ENCODE measurements around the gene TARS2.

TARS2 gene

GRCh38 chr1:150543500-150544143 lies 56.4 kb downstream of the TARS2 start:
- DNase-seq, result no peak

- DNase-seq, result no peak
Measured at GRCh38 chr1:150544204-150544603, 57.0 kb downstream of the TARS2 start.

- no peak for DNase-seq
Measured at GRCh38 chr1:150545486-150546032, 58.3 kb downstream of the TARS2 start.

DNA sequence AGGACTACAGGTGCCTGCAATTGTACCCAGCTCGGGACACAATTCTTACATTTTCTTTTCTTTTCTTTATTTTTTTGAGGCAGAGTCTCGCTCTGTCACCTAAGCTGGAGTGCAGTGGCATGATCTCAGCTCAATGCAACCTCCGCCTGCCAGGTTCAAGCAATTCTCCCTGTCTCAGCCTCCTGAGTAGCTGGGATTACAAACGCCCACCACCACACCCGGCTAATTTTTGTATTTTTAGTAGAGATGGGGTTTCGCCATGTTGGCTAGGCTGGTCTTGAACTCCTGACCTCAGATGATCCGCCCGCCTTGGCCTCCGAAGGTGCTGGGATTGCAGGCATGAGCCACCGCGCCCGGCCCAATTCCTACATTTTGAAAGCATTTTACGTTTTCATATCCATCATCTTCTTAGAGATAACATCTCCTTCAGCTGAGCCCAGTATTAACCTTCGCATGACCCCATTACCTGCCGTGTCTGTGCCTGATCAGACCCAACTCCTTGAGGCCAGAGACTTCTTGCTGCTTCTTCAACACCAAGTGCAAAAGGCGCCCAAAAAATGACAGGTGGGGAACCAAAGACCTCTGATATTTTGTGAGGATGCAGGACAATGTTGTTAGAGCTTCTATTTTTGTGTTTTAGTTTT lies 59.2 kb downstream of the TARS2 start:
- no peak for DNase-seq

DNA sequence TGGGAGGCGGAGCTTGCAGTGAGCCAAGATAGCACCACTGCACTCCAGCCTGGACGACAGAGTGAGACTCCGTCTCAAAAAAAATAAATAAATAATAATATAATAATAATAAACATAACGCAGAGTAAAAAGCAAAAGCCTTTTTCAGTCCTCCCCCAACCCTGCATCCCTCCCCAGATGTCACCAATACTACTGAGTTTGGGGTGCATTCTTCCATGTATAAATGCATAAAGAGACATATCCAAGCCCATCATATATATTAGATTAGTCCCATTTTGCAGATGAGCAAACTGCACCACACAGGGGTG lies 61.1 kb downstream of the TARS2 start:
- no peak for DNase-seq

- no peak for DNase-seq
Measured at GRCh38 chr1:150548632-150549495, 61.6 kb downstream of the TARS2 start, which contains the start of gene ADAMTSL4. ADAMTSL4 (plus strand) TSS chr1:150549408; CDS start chr1:150552289, 2,881 bp downstream.

- no peak for DNase-seq
Measured at GRCh38 chr1:150549496-150550221, 62.4 kb downstream of the TARS2 start.

DNA sequence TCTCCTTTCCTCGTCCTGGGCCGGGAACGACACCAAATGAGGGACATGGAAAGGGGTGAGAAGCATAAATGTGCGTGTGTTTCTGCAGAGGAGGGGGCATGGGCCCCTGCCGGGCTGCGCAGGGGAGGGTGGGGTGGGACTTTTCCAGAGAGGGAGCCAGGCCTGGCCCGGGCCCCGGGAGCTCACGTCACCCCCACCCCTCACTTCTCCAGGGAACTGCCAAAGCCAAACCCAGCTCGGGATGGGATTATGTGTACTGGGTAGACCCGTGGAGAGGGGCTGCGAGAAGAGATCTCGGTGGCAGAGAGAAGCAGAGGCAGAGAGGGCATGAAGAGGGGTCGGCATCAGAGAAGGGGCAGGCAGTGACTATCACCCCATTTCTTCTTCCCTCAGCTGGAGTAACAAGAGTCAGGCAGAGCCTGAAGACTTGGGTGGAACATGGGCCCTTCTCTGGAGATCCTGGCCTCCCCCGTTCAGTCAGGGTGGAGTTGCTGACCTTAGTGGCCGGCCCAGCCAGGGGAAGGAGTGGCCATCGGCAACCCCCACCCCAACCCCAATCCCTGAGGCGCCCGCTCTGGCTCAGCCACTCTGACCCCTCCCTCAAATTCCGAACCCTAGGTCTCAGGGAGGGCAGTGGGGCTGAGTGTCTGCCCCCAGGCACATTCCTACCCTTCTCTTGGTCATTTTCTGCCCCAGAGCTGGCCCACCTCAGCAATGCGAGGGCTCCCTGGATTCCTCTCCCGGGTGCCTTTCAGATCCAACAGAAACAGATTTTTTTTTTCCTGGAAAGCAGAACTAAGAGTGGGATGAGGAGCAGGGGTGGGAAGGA lies 63.2 kb downstream of the TARS2 start:
- no peak for DNase-seq

DNA sequence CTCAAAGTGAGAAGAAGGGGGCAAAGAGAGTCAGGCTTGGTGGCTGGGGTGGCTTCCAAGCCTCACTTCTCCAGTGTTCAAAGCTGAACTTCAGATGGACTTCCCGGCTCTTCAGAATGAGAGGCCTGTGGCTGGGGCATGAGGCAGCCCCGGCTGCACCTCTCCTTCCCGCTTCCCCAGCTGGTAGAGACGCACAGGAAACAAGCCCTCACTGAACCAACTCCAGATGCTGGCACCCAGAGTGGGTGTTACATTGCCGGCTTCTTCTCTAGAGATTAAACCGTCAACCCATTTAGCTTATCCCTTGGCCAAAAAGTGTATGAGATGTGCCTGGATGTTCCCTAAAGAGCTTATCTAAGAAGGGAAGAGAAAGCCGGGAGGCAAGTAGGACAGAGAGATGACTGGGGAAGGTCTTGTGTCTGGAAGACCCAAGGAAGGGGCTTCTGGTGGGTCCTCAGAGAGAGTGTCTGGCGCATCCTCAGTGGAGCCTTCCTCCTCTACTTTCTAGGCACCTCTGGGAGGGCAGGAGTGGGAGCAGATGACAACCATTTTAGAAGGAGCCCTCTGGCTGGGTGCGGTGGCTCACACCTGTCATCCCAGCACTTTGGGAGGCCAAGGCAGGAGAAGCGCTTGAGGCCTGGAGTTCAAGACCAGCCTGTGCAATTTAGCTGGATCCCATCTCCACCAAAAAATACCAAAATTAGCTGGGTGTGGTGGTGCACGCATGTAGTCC lies 64.0 kb downstream of the TARS2 start:
- no peak for DNase-seq

- no peak for DNase-seq
Measured at GRCh38 chr1:150551784-150552127, 64.5 kb downstream of the TARS2 start.

DNA sequence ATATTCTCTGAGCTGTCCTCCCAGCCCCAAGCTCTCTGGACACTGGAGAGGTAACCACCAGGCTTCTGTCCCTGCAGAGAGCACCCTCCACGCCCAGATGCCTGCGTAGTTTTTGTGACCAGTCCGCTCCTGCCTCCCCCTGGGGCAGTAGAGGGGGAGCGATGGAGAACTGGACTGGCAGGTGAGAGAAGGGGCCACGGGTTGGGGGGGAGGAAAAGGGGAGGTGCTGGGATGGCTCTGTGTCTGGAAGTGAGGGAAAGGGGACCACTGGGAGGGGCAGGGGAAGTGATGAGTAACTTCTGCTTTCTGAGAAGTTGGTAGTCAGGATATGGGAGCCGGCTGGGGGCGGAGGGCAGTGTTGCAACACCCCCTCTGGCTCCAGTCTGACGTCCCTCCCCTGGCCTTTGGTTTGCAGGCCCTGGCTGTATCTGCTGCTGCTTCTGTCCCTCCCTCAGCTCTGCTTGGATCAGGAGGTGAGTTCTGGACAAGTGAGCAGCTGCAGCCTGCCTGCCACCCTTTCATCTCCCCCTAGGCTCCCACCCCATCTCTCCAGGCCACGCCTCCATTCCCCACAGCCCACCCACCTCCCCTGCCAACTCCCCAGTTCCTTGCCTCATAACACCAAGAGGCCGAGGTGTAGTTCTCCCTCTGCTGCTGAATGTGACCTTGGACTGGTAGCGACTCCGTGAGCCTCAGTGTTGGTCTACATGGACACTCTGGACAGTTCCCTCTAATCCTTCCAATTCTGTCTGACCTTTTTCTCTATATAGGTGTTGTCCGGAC lies 65.1 kb downstream of the TARS2 start:
- DNase-seq, result no peak

DNA sequence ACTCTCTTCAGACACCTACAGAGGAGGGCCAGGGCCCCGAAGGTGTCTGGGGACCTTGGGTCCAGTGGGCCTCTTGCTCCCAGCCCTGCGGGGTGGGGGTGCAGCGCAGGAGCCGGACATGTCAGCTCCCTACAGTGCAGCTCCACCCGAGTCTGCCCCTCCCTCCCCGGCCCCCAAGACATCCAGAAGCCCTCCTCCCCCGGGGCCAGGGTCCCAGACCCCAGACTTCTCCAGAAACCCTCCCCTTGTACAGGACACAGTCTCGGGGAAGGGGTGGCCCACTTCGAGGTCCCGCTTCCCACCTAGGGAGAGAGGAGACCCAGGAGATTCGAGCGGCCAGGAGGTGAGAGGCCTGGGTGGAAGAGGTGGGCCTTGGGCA lies 65.7 kb downstream of the TARS2 start:
- no peak for DNase-seq

- no peak for DNase-seq
Measured at GRCh38 chr1:150553392-150554085, 66.3 kb downstream of the TARS2 start.

DNA sequence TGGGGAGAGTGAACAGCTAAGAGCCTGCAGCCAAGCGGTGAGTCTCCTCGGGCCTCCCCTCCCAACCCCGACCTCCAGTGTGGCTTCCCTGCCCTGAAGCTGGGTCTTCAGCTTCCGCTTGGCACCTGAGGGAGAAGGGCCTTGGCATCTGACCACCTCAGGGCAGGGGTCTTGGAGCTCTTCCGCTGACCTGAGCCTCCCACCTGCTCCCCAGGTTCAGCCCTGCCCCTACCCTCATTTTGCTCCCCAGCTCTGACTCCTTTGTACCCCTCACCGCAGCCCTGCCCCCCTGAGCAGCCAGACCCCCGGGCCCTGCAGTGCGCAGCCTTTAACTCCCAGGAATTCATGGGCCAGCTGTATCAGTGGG lies 66.8 kb downstream of the TARS2 start:
- DNase-seq, result no peak

- no peak for DNase-seq
Measured at GRCh38 chr1:150555198-150555970, 68.2 kb downstream of the TARS2 start.

- no peak for DNase-seq
Measured at GRCh38 chr1:150555971-150556865, 69.0 kb downstream of the TARS2 start.

DNA sequence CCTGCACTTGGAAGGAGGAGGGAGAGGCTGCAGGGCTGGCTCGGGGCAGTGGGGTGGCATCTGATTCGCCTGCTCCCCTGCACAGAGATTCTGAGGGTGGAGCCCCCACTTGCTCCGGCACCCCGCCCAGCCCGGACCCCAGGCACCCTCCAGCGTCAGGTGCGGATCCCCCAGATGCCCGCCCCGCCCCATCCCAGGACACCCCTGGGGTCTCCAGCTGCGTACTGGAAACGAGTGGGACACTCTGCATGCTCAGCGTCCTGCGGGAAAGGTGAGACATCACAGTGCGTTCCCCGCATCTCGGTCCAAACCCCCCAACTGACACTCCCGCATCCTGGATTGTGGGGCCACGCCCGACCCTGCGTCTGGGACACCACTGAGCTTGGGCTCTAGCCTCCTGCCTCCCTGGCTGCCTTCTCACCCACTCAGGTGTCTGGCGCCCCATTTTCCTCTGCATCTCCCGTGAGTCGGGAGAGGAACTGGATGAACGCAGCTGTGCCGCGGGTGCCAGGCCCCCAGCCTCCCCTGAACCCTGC lies 69.9 kb downstream of the TARS2 start:
- DNase-seq, result no peak
